ENCODE data around the gene USP12.
"Not testable (repeated sequence)": the region's sequence is repeated elsewhere in the genome, so short reads cannot be mapped to it uniquely, and the experiment has no call there.

The USP12 gene

DNA sequence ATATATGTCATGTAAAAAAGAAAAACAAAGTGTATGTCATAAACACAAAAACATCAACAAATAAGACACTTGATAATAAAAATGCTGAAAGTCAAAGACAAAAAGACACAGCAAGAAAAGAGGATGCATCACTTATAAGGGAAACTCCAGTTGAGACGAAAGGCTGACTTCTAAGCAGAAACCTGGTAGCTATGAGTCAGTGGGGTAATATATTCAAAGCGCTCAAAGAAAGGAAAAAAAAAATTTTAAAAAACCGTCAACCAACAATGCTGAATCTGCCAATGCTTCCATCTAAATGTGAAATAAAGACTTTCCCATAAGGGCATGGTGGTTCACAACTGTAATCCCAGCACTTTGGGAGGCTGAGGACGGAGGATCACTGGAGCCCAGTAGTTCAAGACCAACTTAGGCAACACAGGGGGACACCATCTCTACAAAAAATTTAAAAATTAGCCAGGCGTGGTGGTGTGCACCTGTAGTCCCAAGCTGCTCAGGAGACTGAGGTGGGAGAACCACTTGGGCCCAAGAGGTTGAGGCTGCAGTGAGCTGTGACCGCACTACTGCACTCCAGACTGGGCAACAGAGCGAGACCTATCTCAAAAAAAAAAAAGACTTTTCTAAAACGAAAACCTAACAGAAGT is 24.0 kb downstream of the USP12 start:
- Histone ChIP-seq H3K27me3 (ENCODE audit: low read depth, low read length) (no peaks in the 10 kb centered on the region), H3K36me3 (ENCODE audit: control insufficient read depth in 1 of 2, insufficient read depth in 2 of 2, low read length in 2 of 2) (no peaks in the 10 kb centered on the region), H3K4me3 (ENCODE audit: low read depth in 1 of 2, low read length in 2 of 2) (no peak overlapping the region), H3K4me1 (ENCODE audit: control insufficient read depth in 1 of 2, insufficient read depth in 2 of 2, low read length in 2 of 2) (peaks cover 0 to 27% of the 10 kb centered on the region in 2 donors), H3K9me3 (ENCODE audit: control insufficient read depth in 1 of 2, low read length in 2 of 2) (peaks cover 0 to 5% of the 10 kb centered on the region in 2 donors), H3K27ac (ENCODE audit: low read length) (no peak overlapping the region)

DNA sequence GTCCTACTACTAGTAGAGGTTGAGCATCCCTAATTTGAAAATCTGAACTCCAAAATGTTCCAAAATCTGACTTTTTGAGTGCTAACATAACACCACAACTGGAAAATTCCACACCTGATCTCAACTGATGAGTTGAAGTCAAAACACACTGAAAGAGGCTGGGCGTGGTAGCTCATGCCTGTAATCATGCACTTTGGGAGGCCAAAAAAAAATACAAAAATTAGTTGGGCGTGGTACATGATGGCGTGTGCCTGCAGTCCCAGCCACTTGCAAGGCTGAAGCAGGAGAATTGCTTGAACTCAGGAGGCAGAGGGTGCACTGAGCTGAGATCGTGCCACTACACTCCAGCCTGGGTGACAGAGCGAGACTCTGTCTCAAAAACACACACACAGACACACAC is 29.9 kb downstream of the USP12 start:
- Histone ChIP-seq H3K4me3 (ENCODE audit: low read depth in 1 of 2, low read length in 2 of 2) (no peak overlapping the region), H3K27me3 (ENCODE audit: low read depth, low read length) (no peaks in the 10 kb centered on the region), H3K27ac (ENCODE audit: low read length) (no peak overlapping the region), H3K4me1 (ENCODE audit: control insufficient read depth in 1 of 2, insufficient read depth in 2 of 2, low read length in 2 of 2) (peaks cover 0 to 18% of the 10 kb centered on the region in 2 donors), H3K36me3 (ENCODE audit: control insufficient read depth in 1 of 2, insufficient read depth in 2 of 2, low read length in 2 of 2) (no peaks in the 10 kb centered on the region), H3K9me3 (ENCODE audit: control insufficient read depth in 1 of 2, low read length in 2 of 2) (peaks cover 0 to 10% of the 10 kb centered on the region in 2 donors)

DNA sequence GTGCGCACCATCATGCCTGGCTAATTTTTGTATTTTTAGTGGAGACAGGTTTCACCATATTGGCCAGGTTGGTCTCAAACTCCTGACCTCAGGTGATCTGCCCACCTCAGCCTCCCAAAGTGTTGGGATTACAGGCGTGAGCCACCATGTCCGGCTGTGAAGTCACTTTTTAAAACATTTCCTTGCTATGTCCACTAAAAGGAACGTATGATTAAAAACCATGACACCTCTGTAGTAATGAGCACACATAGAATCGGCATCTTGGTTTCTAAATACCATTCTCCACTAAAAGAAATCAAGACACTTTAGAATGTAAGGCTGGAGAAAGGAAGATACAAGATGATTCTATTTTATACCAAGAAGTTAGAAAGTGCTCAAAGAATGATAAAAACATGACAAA is 30.5 kb downstream of the USP12 start:
- not testable (repeated sequence) for H3K27ac ChIP-seq (ENCODE audit: low read length); H3K9me3 ChIP-seq (ENCODE audit: control insufficient read depth in 1 of 2, low read length in 2 of 2); H3K4me3 ChIP-seq (ENCODE audit: low read depth in 1 of 2, low read length in 2 of 2); H3K36me3 ChIP-seq (ENCODE audit: control insufficient read depth in 1 of 2, insufficient read depth in 2 of 2, low read length in 2 of 2); H3K27me3 ChIP-seq (ENCODE audit: low read depth, low read length)
- peaks cover 0 to 21% of the 10 kb centered on the region in 2 donors for H3K4me1 ChIP-seq (ENCODE audit: control insufficient read depth in 1 of 2, insufficient read depth in 2 of 2, low read length in 2 of 2)

DNA sequence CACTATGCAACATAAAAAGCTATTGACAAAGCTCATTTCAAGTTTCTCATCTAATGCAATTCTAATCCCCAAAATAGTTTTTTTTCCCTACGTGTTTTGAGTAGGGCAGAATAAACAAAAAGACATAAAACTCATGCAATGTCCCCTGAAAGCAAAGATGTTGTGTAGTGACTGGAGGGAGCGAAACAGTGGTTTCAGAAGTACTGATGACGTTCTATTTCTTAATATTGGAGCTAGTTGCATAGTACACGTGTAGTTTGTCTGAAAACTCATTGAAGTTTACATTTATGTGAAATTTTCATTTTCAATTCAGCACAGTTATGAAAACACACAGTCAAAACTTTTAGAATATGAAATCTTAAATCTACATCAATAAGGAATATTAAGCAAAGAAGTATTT is 31.6 kb downstream of the USP12 start:
- no peak overlapping the region for H3K27ac ChIP-seq (ENCODE audit: low read length)
- no peaks in the 10 kb centered on the region for H3K27me3 ChIP-seq (ENCODE audit: low read depth, low read length)
- H3K4me3 ChIP-seq (ENCODE audit: low read depth in 1 of 2, low read length in 2 of 2): no peak overlapping the region
- no peaks in the 10 kb centered on the region for H3K36me3 ChIP-seq (ENCODE audit: control insufficient read depth in 1 of 2, insufficient read depth in 2 of 2, low read length in 2 of 2)
- peaks cover 0 to 10% of the 10 kb centered on the region in 2 donors for H3K9me3 ChIP-seq (ENCODE audit: control insufficient read depth in 1 of 2, low read length in 2 of 2)
- H3K4me1 ChIP-seq (ENCODE audit: control insufficient read depth in 1 of 2, insufficient read depth in 2 of 2, low read length in 2 of 2): peaks cover 0 to 19% of the 10 kb centered on the region in 2 donors

GRCh38 chr13:27139565-27139964 is 32.0 kb downstream of the USP12 start:
- H3K27ac ChIP-seq (ENCODE audit: low read length): no peak overlapping the region
- no peaks in the 10 kb centered on the region for H3K36me3 ChIP-seq (ENCODE audit: control insufficient read depth in 1 of 2, insufficient read depth in 2 of 2, low read length in 2 of 2)
- H3K27me3 ChIP-seq (ENCODE audit: low read depth, low read length): no peaks in the 10 kb centered on the region
- H3K4me1 ChIP-seq (ENCODE audit: control insufficient read depth in 1 of 2, insufficient read depth in 2 of 2, low read length in 2 of 2): peaks cover 0 to 16% of the 10 kb centered on the region in 2 donors
- peaks cover 0 to 10% of the 10 kb centered on the region in 2 donors for H3K9me3 ChIP-seq (ENCODE audit: control insufficient read depth in 1 of 2, low read length in 2 of 2)
- no peak overlapping the region for H3K4me3 ChIP-seq (ENCODE audit: low read depth in 1 of 2, low read length in 2 of 2)

DNA sequence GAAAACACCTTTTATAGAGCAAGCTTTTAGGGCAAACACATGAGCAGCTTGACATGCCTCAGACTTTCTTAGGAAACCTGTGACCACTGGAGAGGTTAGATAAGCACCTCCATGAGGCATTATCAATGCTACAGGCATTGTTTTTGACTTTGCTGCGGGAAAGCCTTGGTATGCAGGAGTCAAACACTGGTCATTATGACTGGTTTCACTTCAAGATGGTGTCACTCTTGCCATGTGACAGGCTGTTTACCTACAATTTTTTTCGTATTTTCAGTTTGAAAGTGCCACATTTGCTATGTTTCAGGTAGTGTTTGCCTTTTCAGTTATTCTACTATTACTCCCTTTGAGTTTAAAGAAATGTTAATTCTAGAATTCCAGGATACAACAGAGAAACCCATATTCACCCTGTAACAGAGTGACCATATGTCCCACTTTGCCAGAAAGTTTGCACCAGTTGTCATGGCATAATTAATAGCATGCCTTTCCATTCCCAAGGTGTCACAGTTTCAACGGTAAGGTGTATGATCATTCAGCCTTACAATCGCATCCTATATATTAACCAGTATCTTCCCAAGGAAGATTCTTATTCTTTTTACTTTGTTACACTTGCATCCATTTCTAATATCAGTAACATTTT is 33.0 kb downstream of the USP12 start:
- Histone ChIP-seq H3K27ac (ENCODE audit: low read length) (no peak overlapping the region), H3K4me1 (ENCODE audit: control insufficient read depth in 1 of 2, insufficient read depth in 2 of 2, low read length in 2 of 2) (peaks cover 0 to 16% of the 10 kb centered on the region in 2 donors), H3K27me3 (ENCODE audit: low read depth, low read length) (no peaks in the 10 kb centered on the region), H3K36me3 (ENCODE audit: control insufficient read depth in 1 of 2, insufficient read depth in 2 of 2, low read length in 2 of 2) (no peaks in the 10 kb centered on the region), H3K9me3 (ENCODE audit: control insufficient read depth in 1 of 2, low read length in 2 of 2) (peaks cover 0 to 10% of the 10 kb centered on the region in 2 donors), H3K4me3 (ENCODE audit: low read depth in 1 of 2, low read length in 2 of 2) (no peak overlapping the region)

- peaks cover 0 to 16% of the 10 kb centered on the region in 2 donors for H3K4me1 ChIP-seq (ENCODE audit: control insufficient read depth in 1 of 2, insufficient read depth in 2 of 2, low read length in 2 of 2)
- no peaks in the 10 kb centered on the region for H3K27me3 ChIP-seq (ENCODE audit: low read depth, low read length)
- H3K4me3 ChIP-seq (ENCODE audit: low read depth in 1 of 2, low read length in 2 of 2): no peak overlapping the region
- no peaks in the 10 kb centered on the region for H3K36me3 ChIP-seq (ENCODE audit: control insufficient read depth in 1 of 2, insufficient read depth in 2 of 2, low read length in 2 of 2)
- H3K9me3 ChIP-seq (ENCODE audit: control insufficient read depth in 1 of 2, low read length in 2 of 2): peaks cover 0 to 5% of the 10 kb centered on the region in 2 donors
- H3K27ac ChIP-seq (ENCODE audit: low read length): no peak overlapping the region
Observed at GRCh38 chr13:27137759-27138158, 33.9 kb downstream of the USP12 start.

DNA sequence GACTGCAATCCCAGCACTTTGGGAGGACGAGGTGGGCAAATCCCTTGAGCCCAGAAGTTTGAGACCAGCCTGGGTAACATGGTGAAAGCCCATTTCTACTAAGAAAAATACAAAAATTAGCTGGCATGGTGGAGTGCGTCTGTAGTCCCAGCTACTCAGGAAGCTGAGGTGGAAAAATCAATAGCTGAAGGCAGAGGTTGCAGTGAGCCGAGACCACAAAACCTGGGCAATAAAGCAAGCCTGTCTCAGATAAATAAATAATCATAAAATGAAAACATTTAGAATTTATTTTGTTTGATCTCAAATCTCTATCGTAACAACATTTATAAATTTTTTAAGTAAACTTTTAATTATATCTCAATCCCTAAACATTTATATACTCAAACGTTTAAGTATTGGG is 36.6 kb downstream of the USP12 start:
- Histone ChIP-seq H3K27me3 (ENCODE audit: low read depth, low read length) (no peaks in the 10 kb centered on the region), H3K4me3 (ENCODE audit: low read depth in 1 of 2, low read length in 2 of 2) (no peak overlapping the region), H3K9me3 (ENCODE audit: control insufficient read depth in 1 of 2, low read length in 2 of 2) (peaks cover 0 to 3% of the 10 kb centered on the region in 2 donors), H3K36me3 (ENCODE audit: control insufficient read depth in 1 of 2, insufficient read depth in 2 of 2, low read length in 2 of 2) (no peaks in the 10 kb centered on the region), H3K4me1 (ENCODE audit: control insufficient read depth in 1 of 2, insufficient read depth in 2 of 2, low read length in 2 of 2) (peaks cover 0 to 16% of the 10 kb centered on the region in 2 donors), H3K27ac (ENCODE audit: low read length) (no peak overlapping the region)

DNA sequence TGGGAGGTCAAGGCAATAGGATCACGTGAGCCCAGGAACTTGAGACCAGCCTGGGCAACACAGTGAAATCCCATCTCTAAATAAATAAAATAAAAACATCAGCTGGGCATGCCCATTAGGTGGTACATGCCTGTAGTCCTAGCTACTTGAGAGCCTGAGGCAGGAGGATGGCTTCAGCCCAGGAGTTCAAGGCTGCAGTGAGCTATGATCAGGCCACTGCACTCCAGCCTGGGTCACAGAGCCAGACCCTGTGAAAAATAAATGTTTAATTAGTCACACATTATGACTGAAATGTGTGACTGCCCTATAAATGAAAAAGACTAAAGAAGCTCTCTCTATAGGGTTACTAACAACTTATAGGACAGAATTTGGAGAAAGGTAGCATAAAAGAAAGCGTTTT is 37.7 kb downstream of the USP12 start:
- Histone ChIP-seq H3K9me3 (ENCODE audit: control insufficient read depth in 1 of 2, low read length in 2 of 2) (peaks cover 0 to 5% of the 10 kb centered on the region in 2 donors), H3K4me3 (ENCODE audit: low read depth in 1 of 2, low read length in 2 of 2) (no peak overlapping the region), H3K4me1 (ENCODE audit: control insufficient read depth in 1 of 2, insufficient read depth in 2 of 2, low read length in 2 of 2) (peaks cover 0 to 17% of the 10 kb centered on the region in 2 donors), H3K27me3 (ENCODE audit: low read depth, low read length) (no peaks in the 10 kb centered on the region), H3K36me3 (ENCODE audit: control insufficient read depth in 1 of 2, insufficient read depth in 2 of 2, low read length in 2 of 2) (no peaks in the 10 kb centered on the region), H3K27ac (ENCODE audit: low read length) (no peak overlapping the region)

DNA sequence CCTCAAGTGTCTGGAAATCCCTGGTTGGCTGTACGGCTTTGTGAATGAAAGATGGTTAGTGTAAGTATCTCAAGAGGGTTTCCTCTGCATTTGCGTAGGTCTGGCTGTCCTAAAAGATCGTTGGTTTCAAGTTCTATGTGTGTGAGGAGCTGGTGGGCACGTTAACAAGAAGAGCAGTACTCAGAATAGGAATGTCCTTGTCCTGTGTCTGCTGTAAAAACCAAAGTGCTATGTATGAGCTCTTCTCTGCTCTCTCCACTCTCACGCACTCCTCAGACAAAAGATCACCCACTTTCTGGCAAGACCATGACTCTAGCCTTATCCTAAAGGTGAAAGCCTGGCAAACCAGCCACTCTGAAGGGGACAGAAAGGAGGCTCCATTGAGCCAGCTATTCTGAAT is 39.1 kb downstream of the USP12 start:
- H3K4me1 ChIP-seq (ENCODE audit: control insufficient read depth in 1 of 2, insufficient read depth in 2 of 2, low read length in 2 of 2): peaks cover 0 to 21% of the 10 kb centered on the region in 2 donors
- no peak overlapping the region for H3K4me3 ChIP-seq (ENCODE audit: low read depth in 1 of 2, low read length in 2 of 2)
- no peaks in the 10 kb centered on the region for H3K27me3 ChIP-seq (ENCODE audit: low read depth, low read length)
- H3K27ac ChIP-seq (ENCODE audit: low read length): no peak overlapping the region
- H3K9me3 ChIP-seq (ENCODE audit: control insufficient read depth in 1 of 2, low read length in 2 of 2): peaks cover 0 to 5% of the 10 kb centered on the region in 2 donors
- no peaks in the 10 kb centered on the region for H3K36me3 ChIP-seq (ENCODE audit: control insufficient read depth in 1 of 2, insufficient read depth in 2 of 2, low read length in 2 of 2)

GRCh38 chr13:27131906-27132305 is 39.7 kb downstream of the USP12 start:
- no peak overlapping the region for H3K4me3 ChIP-seq (ENCODE audit: low read depth in 1 of 2, low read length in 2 of 2)
- peaks cover 0 to 27% of the 10 kb centered on the region in 2 donors for H3K4me1 ChIP-seq (ENCODE audit: control insufficient read depth in 1 of 2, insufficient read depth in 2 of 2, low read length in 2 of 2)
- H3K27me3 ChIP-seq (ENCODE audit: low read depth, low read length): no peaks in the 10 kb centered on the region
- no peak overlapping the region for H3K27ac ChIP-seq (ENCODE audit: low read length)
- peaks cover 0 to 5% of the 10 kb centered on the region in 2 donors for H3K9me3 ChIP-seq (ENCODE audit: control insufficient read depth in 1 of 2, low read length in 2 of 2)
- no peaks in the 10 kb centered on the region for H3K36me3 ChIP-seq (ENCODE audit: control insufficient read depth in 1 of 2, insufficient read depth in 2 of 2, low read length in 2 of 2)

Data from muscle layer of duodenum (tissue), 2 donors.